OCI-LY7 (cell line): ENCODE data around the gene CEP290. TPM values are rescaled to one million over a fixed set of nuclear protein-coding genes. Genes with fewer than 3 reads are reported as not detected.

Experiments
- BruUV-seq: library from RNA; stranded (reverse); fragments of 400-500 nt; replicated peaks from 2 replicates; lab custom pipeline; 2021; lab: Mats Ljungman, UMichigan
- CTCF ChIA-PET: fragments of 300-600 bp; sonication (Branson Sonifier 250); formaldehyde crosslinking; loops from one replicate; lab custom pipeline; 2022; ENCODE audit warnings: antibody characterized with exemption; ENCODE audit not compliant: unreplicated experiment; lab: Charles Lee
- POLR2A ChIA-PET: fragments of 300-600 bp; sonication (Branson Sonifier 250); formaldehyde crosslinking; loops from one replicate; lab custom pipeline; 2022; ENCODE audit warnings: antibody characterized with exemption; lab: Charles Lee
- DNase-seq: peaks from one replicate; pipeline ENCODE4 v3.0.0-alpha.2; 2015; ENCODE audit warnings: low spot score
- H2AFZ ChIP-seq: fragments of 200-600 bp; sonication (generic), shearing (Covaris generic); 2 replicates; pipeline ENCODE4 v1.6.1; 2014; ENCODE audit warnings: mild to moderate bottlenecking, antibody characterized with exemption, low read length, moderate library complexity
- H3K27ac ChIP-seq: fragments of 200-600 bp; sonication (generic); 2 replicates; pipeline ENCODE4 v1.5.1; 2014; ENCODE audit warnings: mixed run types, low read depth, mild to moderate bottlenecking, moderate library complexity, low read length, inconsistent platforms; ENCODE audit not compliant: poor library complexity, severe bottlenecking
- H3K36me3 ChIP-seq: fragments of 200-600 bp; sonication (generic); 2 replicates; pipeline ENCODE4 v1.6.1; 2014; ENCODE audit warnings: mild to moderate bottlenecking, antibody characterized with exemption, low read length, moderate library complexity, mixed read lengths; ENCODE audit not compliant: insufficient read depth
- H3K4me1 ChIP-seq: fragments of 200-600 bp; sonication (generic); 2 replicates; pipeline ENCODE4 v1.5.1; 2014; ENCODE audit warnings: mild to moderate bottlenecking, low read length; ENCODE audit not compliant: insufficient read depth, poor library complexity, severe bottlenecking
- H3K4me2 ChIP-seq: fragments of 200-600 bp; sonication (generic); 2 replicates; pipeline ENCODE4 v1.6.1; 2014; ENCODE audit warnings: mild to moderate bottlenecking, low read length
- H3K4me3 ChIP-seq: fragments of 200-600 bp; sonication (generic); 2 replicates; pipeline ENCODE4 v1.5.1; 2014; ENCODE audit warnings: mild to moderate bottlenecking, low read depth, low read length; ENCODE audit not compliant: poor library complexity, severe bottlenecking
- H3K79me2 ChIP-seq: fragments of 200-600 bp; sonication (generic); 2 replicates; pipeline ENCODE4 v1.6.1; 2016; ENCODE audit warnings: low read depth, mild to moderate bottlenecking, low read length, moderate library complexity, mixed read lengths; ENCODE audit not compliant: insufficient read depth
- H3K9me2 ChIP-seq: fragments of 200-600 bp; sonication (generic); 2 replicates; pipeline ENCODE4 v1.6.1; 2016; ENCODE audit warnings: mild to moderate bottlenecking, low read length, mixed read lengths; ENCODE audit not compliant: insufficient read depth
- H3K9me3 ChIP-seq: fragments of 200-600 bp; sonication (generic); 2 replicates; pipeline ENCODE4 v1.6.1; 2014; ENCODE audit warnings: mild to moderate bottlenecking, mixed run types, low read length, mixed read lengths
- H4K20me1 ChIP-seq: fragments of 200-600 bp; sonication (generic); 2 replicates; pipeline ENCODE4 v1.6.1; 2014; ENCODE audit warnings: mild to moderate bottlenecking, antibody characterized with exemption, low read length, moderate library complexity, mixed read lengths; ENCODE audit not compliant: insufficient read depth
- EZH2phosphoT487 ChIP-seq: fragments of 200-600 bp; sonication (generic); IDR thresholded peaks from 2 replicates; pipeline ENCODE4 v1.6.1; 2018; ENCODE audit warnings: low read depth, borderline replicate concordance, mild to moderate bottlenecking, mixed run types, antibody characterized with exemption, low read length, moderate library complexity, mixed read lengths
- intact Hi-C: fragments of 100-400 bp; cut with micrococcal nuclease; formaldehyde crosslinking; loops from one replicate; pipeline ENCODE4 v1.10.0; 2022; ENCODE audit not compliant: unreplicated experiment
- total RNA-seq, 2 experiments: library from RNA; depleted of rRNA in 1 of 2; stranded (reverse); fragments of >200 nt in 1 of 2; shearing (Covaris generic) in 1 of 2; gene quantifications; 2 replicates each; pipeline ENCODE4 v1.2.3, GENCODE V29; 2014 to 2022
- TF ChIP-seq, protein P1 (sequence below): fragments of 200-600 bp; sonication (generic); conservative IDR thresholded peaks from 2 replicates; pipeline ENCODE4 v1.5.1; 2014; ENCODE audit warnings: mild to moderate bottlenecking, antibody characterized with exemption, low read length, moderate library complexity, mixed read lengths

CEP290 gene
- total RNA-seq, 2 experiments from 2014 or later: 12.6 to 22.4 TPM

DNA sequence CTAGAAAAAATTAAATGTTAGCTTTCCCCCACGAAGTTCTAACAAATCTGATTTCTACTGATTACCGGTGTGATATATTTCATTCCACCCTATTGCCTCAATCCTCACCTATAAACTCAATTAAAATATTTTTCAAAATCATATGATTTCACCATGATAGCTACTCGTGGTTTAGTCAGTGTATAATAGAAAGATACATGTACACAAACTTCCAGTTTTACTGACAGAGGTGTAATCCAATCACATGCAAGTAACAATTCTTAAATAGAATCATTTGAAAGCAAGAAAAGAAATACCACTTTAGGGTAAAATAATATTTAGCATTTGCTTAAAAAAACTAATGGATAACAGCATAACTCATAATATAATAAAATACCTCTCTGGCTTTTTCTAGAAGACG, 57.7 kb downstream of the CEP290 start:
- Histone ChIP-seq H3K4me3 (no peak overlapping the region), H2AFZ (no peak overlapping the region), H3K4me2 (no peak overlapping the region), H3K79me2 (no peaks in the 10 kb centered on the region), H3K36me3 (peaks cover 88% of the 10 kb centered on the region), H3K9me2 (no peaks in the 10 kb centered on the region), H3K27ac (no peak overlapping the region), H4K20me1 (no peaks in the 10 kb centered on the region), H3K9me3 (no peaks in the 10 kb centered on the region), H3K4me1 (peaks cover 5% of the 10 kb centered on the region)
- no peak for DNase-seq
- POLR2A ChIA-PET: interaction anchor here (0.5 to 1.5 kb wide), 5 partner anchors 10 to 1407 kb away, joined by 3 to 6 read pairs (median 3); no protein-coding TSS in a partner anchor
- TF ChIP-seq, protein P1, sequence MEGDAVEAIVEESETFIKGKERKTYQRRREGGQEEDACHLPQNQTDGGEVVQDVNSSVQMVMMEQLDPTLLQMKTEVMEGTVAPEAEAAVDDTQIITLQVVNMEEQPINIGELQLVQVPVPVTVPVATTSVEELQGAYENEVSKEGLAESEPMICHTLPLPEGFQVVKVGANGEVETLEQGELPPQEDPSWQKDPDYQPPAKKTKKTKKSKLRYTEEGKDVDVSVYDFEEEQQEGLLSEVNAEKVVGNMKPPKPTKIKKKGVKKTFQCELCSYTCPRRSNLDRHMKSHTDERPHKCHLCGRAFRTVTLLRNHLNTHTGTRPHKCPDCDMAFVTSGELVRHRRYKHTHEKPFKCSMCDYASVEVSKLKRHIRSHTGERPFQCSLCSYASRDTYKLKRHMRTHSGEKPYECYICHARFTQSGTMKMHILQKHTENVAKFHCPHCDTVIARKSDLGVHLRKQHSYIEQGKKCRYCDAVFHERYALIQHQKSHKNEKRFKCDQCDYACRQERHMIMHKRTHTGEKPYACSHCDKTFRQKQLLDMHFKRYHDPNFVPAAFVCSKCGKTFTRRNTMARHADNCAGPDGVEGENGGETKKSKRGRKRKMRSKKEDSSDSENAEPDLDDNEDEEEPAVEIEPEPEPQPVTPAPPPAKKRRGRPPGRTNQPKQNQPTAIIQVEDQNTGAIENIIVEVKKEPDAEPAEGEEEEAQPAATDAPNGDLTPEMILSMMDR: no peak
- no peak for TF ChIP-seq EZH2phosphoT487
- intact Hi-C loops: no loop called here
- CTCF ChIA-PET: no interaction called here
- BruUV-seq: no TSS peak

DNA sequence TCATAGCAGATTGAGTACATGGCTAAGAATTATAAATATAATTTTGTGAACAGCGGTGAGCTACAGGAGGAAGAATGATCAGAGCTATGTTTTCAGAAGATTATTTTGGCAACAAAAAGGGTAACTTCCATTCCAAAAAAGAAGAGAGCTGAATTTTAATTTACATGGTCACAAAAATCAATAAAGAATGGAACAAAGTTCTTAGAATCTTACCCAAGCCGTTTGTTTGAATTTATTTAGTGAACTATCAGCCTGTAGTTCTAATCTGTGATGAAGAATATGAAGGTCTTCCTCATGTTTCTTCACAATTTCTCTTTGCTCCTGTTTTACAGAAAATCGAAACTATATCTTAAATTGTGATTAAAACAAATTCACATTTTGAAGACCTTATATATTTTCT, 58.3 kb downstream of the CEP290 start:
- no peak overlapping the region for H3K4me2 ChIP-seq
- H3K79me2 ChIP-seq: no peaks in the 10 kb centered on the region
- H3K9me2 ChIP-seq: no peaks in the 10 kb centered on the region
- TF ChIP-seq EZH2phosphoT487: no peak
- TF ChIP-seq, protein P1: no peak
- no TSS peak for BruUV-seq
- H3K4me1 ChIP-seq: peaks cover 5% of the 10 kb centered on the region
- peaks cover 86% of the 10 kb centered on the region for H3K36me3 ChIP-seq
- no peak overlapping the region for H3K27ac ChIP-seq
- H2AFZ ChIP-seq: no peak overlapping the region
- POLR2A ChIA-PET: interaction anchor here (0.5 to 1.5 kb wide), 5 partner anchors 11 to 1406 kb away, joined by 3 to 6 read pairs (median 3); no protein-coding TSS in a partner anchor
- H4K20me1 ChIP-seq: no peaks in the 10 kb centered on the region
- no peak overlapping the region for H3K4me3 ChIP-seq
- no peaks in the 10 kb centered on the region for H3K9me3 ChIP-seq
- intact Hi-C loops: no loop called here
- DNase-seq: no peak
- CTCF ChIA-PET: no interaction called here

DNA sequence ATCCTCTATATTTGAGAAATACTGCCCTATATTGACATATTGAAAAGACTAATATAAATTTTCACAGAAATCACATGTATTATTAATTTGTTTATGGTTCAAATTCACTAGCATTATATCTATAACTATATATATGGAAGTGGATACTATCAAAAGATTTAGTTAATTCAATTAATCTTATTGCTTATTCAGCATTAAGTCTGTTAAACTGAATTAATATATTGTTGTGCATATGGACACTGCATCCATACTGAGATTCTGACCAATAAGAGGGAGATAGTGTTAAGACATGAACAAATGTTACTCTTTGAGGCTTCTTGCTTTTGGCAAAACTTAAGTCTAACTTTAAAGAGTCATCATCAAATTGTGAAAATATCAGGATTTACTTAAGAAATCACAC, 60.6 kb downstream of the CEP290 start:
- Histone ChIP-seq H2AFZ (no peak overlapping the region), H3K9me2 (no peaks in the 10 kb centered on the region), H3K79me2 (no peaks in the 10 kb centered on the region), H3K27ac (no peak overlapping the region), H3K4me1 (peaks cover 5% of the 10 kb centered on the region), H3K4me3 (no peak overlapping the region), H4K20me1 (no peaks in the 10 kb centered on the region), H3K4me2 (no peak overlapping the region), H3K9me3 (no peaks in the 10 kb centered on the region), H3K36me3 (peaks cover 91% of the 10 kb centered on the region)
- TF ChIP-seq EZH2phosphoT487: no peak
- TF ChIP-seq, protein P1: no peak
- intact Hi-C loops: no loop called here
- ChIA-PET CTCF (no interaction called here), POLR2A (no interaction called here)
- no peak for DNase-seq
- no TSS peak for BruUV-seq
